ENCODE results near the gene COL16A1. TPM values are rescaled to one million over a fixed set of nuclear protein-coding genes. Genes with fewer than 3 reads are reported as not detected.

COL16A1 gene
- total and polyA plus RNA-seq, 2 of the 13 experiments (the other 11 are each of a cell fraction or from before 2014, with no cell fraction given): 4.3 to 12.2 TPM

GRCh38 chr1:31715087-31715872 is 11.5 kb upstream of the COL16A1 start (continued):
- peak; percentile 10; the same call in 1 of the 2 replicates for TF ChIP-seq RERE (CRISPR knock-in tag; IDR thresholded peaks at IDR 0.05; ENCODE audit: low read depth)
- peak; percentile 85 to 95 for TF ChIP-seq POLR2A (IDR thresholded peaks at IDR 0.05; ENCODE audit: insufficient read depth in 1 of 2, low read depth in 2 of 2, low read length in 2 of 2)
- TF ChIP-seq NCOA2 (CRISPR knock-in tag; IDR thresholded peaks at IDR 0.05): peak; percentile 37; the same call in 1 of the 2 replicates
- TF ChIP-seq NBN (conservative IDR thresholded peaks at IDR 0.05): no peak
- no peak for TF ChIP-seq JUNB (CRISPR knock-in tag; IDR thresholded peaks at IDR 0.05; ENCODE audit: borderline replicate concordance)
- TF ChIP-seq KDM5A (IDR thresholded peaks at IDR 0.05; ENCODE audit: borderline replicate concordance, low read length): no peak
- no peak for TF ChIP-seq AFF4 (CRISPR knock-in tag; IDR thresholded peaks at IDR 0.05)
- peak; percentile 48 for TF ChIP-seq ZNF331 (CRISPR knock-in tag; IDR thresholded peaks at IDR 0.05)
- no peak for TF ChIP-seq ATF3 (CRISPR knock-in tag; IDR thresholded peaks at IDR 0.05)
- TF ChIP-seq NR2F2 (IDR thresholded peaks at IDR 0.05; ENCODE audit: borderline replicate concordance, low read depth): no peak
- TF ChIP-seq RXRA (CRISPR knock-in tag; IDR thresholded peaks at IDR 0.05): peak; percentile 85
- peak; percentile 74 for TF ChIP-seq ZMYM2 (CRISPR knock-in tag; IDR thresholded peaks at IDR 0.05)
- no peak for TF ChIP-seq ZNF562 (CRISPR knock-in tag; IDR thresholded peaks at IDR 0.05; ENCODE audit: borderline replicate concordance)
- TF ChIP-seq SNRNP70 (IDR thresholded peaks at IDR 0.05; ENCODE audit: low read depth, low read length): no peak
- TF ChIP-seq RAD21 (CRISPR knock-in tag; IDR thresholded peaks at IDR 0.05): peak; percentile 73
- TF ChIP-seq ZNF598 (CRISPR knock-in tag; IDR thresholded peaks at IDR 0.05; ENCODE audit: borderline replicate concordance): no peak; the same call in 1 of the 2 replicates
- TF ChIP-seq EHMT2 (IDR thresholded peaks at IDR 0.05; ENCODE audit: borderline replicate concordance, low read depth, low read length): no peak
- TF ChIP-seq ZNF121 (CRISPR knock-in tag; IDR thresholded peaks at IDR 0.05): no peak
- no peak for TF ChIP-seq E2F5 (CRISPR knock-in tag; conservative IDR thresholded peaks at IDR 0.05)
- peak; percentile 34 for TF ChIP-seq RBM39 (IDR thresholded peaks at IDR 0.05; ENCODE audit: low read depth, low read length, poor library complexity, severe bottlenecking)
